ENCODE data around the gene RREB1.

RREB1 gene

DNA sequence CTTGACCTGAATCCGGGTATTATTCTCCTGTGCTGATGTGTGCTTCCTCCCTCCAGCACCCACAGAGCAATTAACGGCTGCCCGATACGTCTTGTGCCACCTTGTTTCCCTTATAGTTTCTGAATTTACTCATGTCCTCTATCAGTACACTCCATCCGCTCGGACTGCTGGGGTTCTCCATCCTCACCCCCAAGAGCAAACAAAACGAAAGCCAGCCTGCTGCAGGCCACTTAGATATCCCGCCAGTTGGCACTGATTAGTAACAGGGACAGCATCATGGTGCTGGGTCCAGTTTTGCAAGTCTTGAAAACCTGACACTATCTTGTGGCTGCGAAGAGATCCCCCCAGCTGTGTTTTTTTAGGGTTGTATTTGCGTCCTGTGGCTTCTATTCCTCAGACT is 133.4 kb downstream of the RREB1 start:
- peaks cover 8% of the 10 kb centered on the region for H4K20me1 ChIP-seq (ENCODE audit: control insufficient read depth, insufficient read depth, low read depth, low read length)
- TF ChIP-seq EZH2phosphoT487 (IDR thresholded peaks at IDR 0.05; ENCODE audit: borderline replicate concordance, low read length): no peak
- TF ChIP-seq, protein P1, sequence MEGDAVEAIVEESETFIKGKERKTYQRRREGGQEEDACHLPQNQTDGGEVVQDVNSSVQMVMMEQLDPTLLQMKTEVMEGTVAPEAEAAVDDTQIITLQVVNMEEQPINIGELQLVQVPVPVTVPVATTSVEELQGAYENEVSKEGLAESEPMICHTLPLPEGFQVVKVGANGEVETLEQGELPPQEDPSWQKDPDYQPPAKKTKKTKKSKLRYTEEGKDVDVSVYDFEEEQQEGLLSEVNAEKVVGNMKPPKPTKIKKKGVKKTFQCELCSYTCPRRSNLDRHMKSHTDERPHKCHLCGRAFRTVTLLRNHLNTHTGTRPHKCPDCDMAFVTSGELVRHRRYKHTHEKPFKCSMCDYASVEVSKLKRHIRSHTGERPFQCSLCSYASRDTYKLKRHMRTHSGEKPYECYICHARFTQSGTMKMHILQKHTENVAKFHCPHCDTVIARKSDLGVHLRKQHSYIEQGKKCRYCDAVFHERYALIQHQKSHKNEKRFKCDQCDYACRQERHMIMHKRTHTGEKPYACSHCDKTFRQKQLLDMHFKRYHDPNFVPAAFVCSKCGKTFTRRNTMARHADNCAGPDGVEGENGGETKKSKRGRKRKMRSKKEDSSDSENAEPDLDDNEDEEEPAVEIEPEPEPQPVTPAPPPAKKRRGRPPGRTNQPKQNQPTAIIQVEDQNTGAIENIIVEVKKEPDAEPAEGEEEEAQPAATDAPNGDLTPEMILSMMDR (IDR thresholded peaks at IDR 0.05; ENCODE audit: low read depth, low read length, poor library complexity, severe bottlenecking): no peak
- peaks cover 29% of the 10 kb centered on the region for H3K4me1 ChIP-seq (ENCODE audit: control insufficient read depth, low read length)
- no peaks in the 10 kb centered on the region for H3F3A ChIP-seq (ENCODE audit: control insufficient read depth, insufficient read depth)
- H3K9me3 ChIP-seq (ENCODE audit: control insufficient read depth, insufficient read depth, low read length): no peaks in the 10 kb centered on the region
- no peak overlapping the region for H3K27ac ChIP-seq (ENCODE audit: low read depth, low read length)
- no peaks in the 10 kb centered on the region for H3K27me3 ChIP-seq (ENCODE audit: control insufficient read depth, low read length)
- H3K79me2 ChIP-seq (ENCODE audit: control insufficient read depth, low read length): no peaks in the 10 kb centered on the region
- H3K9me2 ChIP-seq (replicated peaks; ENCODE audit: control insufficient read depth, low read length): no peaks in the 10 kb centered on the region
- peaks cover 5% of the 10 kb centered on the region; the same call in 1 of the 2 replicates for H3K36me3 ChIP-seq (ENCODE audit: control insufficient read depth, low read length)
- no peak overlapping the region for H3K4me3 ChIP-seq (ENCODE audit: low read length)
- no peak overlapping the region for H3K4me2 ChIP-seq (ENCODE audit: low read length)

DNA sequence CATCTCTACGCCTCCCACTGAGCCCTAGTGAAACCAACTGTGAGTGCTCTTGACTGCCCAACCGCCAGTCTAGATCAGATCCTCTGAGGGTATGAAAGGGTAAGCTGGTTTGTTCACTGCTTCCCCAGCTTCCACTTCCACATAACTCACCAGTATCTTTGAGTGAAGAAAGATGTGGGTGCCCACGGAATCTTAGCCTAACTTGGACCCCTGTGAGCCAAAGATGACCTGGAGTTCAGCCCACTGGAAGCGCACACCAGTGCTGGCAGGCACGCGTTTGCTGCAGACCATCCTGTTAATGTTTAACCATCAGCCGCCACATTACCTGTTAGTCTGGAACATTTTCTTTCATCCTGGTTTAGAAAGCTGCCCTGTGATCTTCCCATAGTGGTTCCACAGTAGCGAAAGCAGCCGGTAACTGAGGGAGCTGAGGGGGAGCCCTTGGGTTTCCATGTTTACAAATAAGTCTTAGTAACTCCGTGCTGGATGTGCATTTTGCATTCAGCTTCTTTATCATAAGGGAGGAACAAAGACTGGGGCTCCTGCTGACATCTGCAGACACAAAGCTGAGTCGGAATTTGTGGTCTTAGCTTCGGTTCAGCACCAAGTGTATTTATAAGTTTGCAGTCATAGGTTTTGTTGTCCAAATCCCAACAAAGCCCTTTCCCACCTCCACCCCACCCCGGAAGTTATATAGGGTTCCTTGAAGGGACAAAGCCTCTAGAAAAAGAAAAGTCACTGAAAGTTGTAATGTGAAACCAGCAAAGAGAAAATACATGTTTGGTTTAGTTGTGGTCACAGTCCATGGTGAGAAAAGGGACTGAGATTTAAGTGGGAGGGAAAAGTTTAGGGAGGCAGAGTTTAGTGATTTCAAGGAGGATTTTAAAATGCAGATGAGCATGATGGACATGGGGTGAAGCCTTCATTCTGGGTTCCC is 134.2 kb downstream of the RREB1 start:
- Histone ChIP-seq H3K4me2 (ENCODE audit: low read length) (no peak overlapping the region), H3K4me3 (ENCODE audit: low read length) (no peak overlapping the region), H3K4me1 (ENCODE audit: control insufficient read depth, low read length) (peaks cover 24% of the 10 kb centered on the region), H3K27ac (ENCODE audit: low read depth, low read length) (no peak overlapping the region), H3K9me2 (replicated peaks; ENCODE audit: control insufficient read depth, low read length) (no peaks in the 10 kb centered on the region), H3F3A (ENCODE audit: control insufficient read depth, insufficient read depth) (no peaks in the 10 kb centered on the region), H3K79me2 (ENCODE audit: control insufficient read depth, low read length) (no peaks in the 10 kb centered on the region), H3K27me3 (ENCODE audit: control insufficient read depth, low read length) (no peaks in the 10 kb centered on the region), H3K36me3 (ENCODE audit: control insufficient read depth, low read length) (peaks cover 5% of the 10 kb centered on the region; the same call in 1 of the 2 replicates), H3K9me3 (ENCODE audit: control insufficient read depth, insufficient read depth, low read length) (no peaks in the 10 kb centered on the region), H4K20me1 (ENCODE audit: control insufficient read depth, insufficient read depth, low read depth, low read length) (peaks cover 8% of the 10 kb centered on the region)
- TF ChIP-seq, protein P1 (IDR thresholded peaks at IDR 0.05; ENCODE audit: low read depth, low read length, poor library complexity, severe bottlenecking): no peak
- no peak for TF ChIP-seq EZH2phosphoT487 (IDR thresholded peaks at IDR 0.05; ENCODE audit: borderline replicate concordance, low read length)

DNA sequence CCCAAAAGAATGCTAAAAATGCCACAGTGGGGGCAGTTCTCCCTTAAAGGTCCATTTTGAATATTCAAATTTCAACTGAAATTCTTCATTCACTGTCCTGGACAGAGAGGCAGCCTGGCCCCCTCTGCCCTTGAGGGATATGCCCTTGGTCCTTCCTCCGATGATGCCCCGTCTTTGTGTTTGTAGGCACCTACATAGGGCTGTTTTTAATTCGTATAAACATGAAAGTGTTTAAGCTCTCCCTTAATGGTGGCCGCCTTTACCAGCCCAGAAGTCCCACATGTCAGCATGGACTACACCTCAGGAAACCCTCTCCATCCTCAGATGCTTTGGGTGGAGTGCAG is 135.0 kb downstream of the RREB1 start:
- H3K9me3 ChIP-seq (ENCODE audit: control insufficient read depth, insufficient read depth, low read length): no peaks in the 10 kb centered on the region
- H3K4me2 ChIP-seq (ENCODE audit: low read length): no peak overlapping the region
- no peaks in the 10 kb centered on the region for H3K27me3 ChIP-seq (ENCODE audit: control insufficient read depth, low read length)
- TF ChIP-seq, protein P1 (IDR thresholded peaks at IDR 0.05; ENCODE audit: low read depth, low read length, poor library complexity, severe bottlenecking): no peak
- no peak for TF ChIP-seq EZH2phosphoT487 (IDR thresholded peaks at IDR 0.05; ENCODE audit: borderline replicate concordance, low read length)
- no peak overlapping the region for H3K27ac ChIP-seq (ENCODE audit: low read depth, low read length)
- peaks cover 5% of the 10 kb centered on the region; the same call in 1 of the 2 replicates for H3K36me3 ChIP-seq (ENCODE audit: control insufficient read depth, low read length)
- H3K4me3 ChIP-seq (ENCODE audit: low read length): no peak overlapping the region
- H3F3A ChIP-seq (ENCODE audit: control insufficient read depth, insufficient read depth): no peaks in the 10 kb centered on the region
- peaks cover 8% of the 10 kb centered on the region for H4K20me1 ChIP-seq (ENCODE audit: control insufficient read depth, insufficient read depth, low read depth, low read length)
- H3K4me1 ChIP-seq (ENCODE audit: control insufficient read depth, low read length): peaks cover 24% of the 10 kb centered on the region
- no peaks in the 10 kb centered on the region for H3K9me2 ChIP-seq (replicated peaks; ENCODE audit: control insufficient read depth, low read length)
- H3K79me2 ChIP-seq (ENCODE audit: control insufficient read depth, low read length): no peaks in the 10 kb centered on the region
